Measurements from ENCODE around the gene APPL2.

The APPL2 gene

DNA sequence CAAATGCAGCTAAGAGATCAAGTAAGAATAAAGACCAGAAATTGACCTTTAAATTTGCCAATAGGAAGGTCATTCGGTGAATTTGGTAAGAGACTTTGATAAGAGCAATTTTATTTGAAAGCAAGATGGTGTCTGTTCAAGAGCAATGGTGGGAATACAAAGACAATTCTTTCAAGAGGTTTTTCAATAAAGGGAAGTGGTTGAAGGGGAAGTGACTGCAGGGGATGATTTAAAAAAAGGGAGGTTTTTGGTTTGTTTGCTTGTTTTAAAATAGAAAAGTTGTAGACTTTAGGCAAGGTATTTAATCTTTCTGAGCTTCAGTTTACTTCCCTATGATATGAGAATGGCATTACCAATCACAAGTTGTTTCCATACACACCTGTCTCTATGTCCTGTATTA is 4.3 kb upstream of the APPL2 start:
- no peak for DNase-seq (ENCODE audit: low read depth)
- TF ChIP-seq, protein P1, sequence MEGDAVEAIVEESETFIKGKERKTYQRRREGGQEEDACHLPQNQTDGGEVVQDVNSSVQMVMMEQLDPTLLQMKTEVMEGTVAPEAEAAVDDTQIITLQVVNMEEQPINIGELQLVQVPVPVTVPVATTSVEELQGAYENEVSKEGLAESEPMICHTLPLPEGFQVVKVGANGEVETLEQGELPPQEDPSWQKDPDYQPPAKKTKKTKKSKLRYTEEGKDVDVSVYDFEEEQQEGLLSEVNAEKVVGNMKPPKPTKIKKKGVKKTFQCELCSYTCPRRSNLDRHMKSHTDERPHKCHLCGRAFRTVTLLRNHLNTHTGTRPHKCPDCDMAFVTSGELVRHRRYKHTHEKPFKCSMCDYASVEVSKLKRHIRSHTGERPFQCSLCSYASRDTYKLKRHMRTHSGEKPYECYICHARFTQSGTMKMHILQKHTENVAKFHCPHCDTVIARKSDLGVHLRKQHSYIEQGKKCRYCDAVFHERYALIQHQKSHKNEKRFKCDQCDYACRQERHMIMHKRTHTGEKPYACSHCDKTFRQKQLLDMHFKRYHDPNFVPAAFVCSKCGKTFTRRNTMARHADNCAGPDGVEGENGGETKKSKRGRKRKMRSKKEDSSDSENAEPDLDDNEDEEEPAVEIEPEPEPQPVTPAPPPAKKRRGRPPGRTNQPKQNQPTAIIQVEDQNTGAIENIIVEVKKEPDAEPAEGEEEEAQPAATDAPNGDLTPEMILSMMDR (conservative IDR thresholded peaks at IDR 0.05; ENCODE audit: control insufficient read depth, insufficient read depth, low read depth, low read length), result no peak
- no peak overlapping the region for H3K4me3 ChIP-seq (ENCODE audit: control insufficient read depth, low read depth, low read length)

DNA sequence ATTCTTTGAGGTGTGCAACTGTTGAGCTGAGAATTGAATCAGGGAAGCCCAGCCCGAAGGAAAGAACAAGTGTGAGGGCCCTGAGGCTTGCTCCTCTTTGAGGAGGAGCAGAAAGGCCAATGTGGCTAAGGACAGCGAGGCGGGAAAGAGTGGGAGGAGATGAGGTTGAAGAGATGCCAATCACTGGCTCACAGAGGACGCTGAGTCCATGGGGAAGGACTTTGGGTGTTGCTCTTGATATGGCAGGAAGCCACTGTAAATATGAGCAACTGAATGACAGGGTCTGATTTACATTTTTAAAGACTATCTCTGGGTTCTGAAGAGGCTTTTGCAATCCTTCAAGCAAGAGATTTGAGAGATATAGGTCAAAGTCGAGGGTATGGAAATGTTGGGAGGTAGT is 3.3 kb upstream of the APPL2 start:
- H3K4me3 ChIP-seq (ENCODE audit: control insufficient read depth, low read depth, low read length), result no peak overlapping the region
- TF ChIP-seq, protein P1 (conservative IDR thresholded peaks at IDR 0.05; ENCODE audit: control insufficient read depth, insufficient read depth, low read depth, low read length), result no peak
- DNase-seq (ENCODE audit: low read depth), result peak; percentile 45

DNA sequence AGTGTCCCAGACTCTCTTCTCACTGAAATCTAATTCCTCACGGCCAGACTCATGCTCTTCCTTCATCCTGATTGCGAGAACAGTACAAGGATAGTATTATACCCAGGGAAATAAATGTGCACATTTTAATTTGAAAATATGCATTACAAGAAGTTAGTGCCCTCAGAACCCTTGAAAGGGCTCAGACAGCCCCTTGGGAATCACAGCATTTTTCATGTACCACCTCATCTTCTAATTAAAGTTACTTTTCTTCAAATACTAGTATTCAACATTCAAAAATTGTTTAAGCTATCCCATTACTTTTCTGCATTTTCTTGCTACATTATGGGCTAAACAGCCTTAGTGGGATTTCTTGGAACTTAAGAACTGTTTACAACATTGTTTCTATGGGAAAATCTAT is 1.7 kb upstream of the APPL2 start:
- TF ChIP-seq, protein P1 (conservative IDR thresholded peaks at IDR 0.05; ENCODE audit: control insufficient read depth, insufficient read depth, low read depth, low read length), result no peak
- no peak overlapping the region for H3K4me3 ChIP-seq (ENCODE audit: control insufficient read depth, low read depth, low read length)

DNA sequence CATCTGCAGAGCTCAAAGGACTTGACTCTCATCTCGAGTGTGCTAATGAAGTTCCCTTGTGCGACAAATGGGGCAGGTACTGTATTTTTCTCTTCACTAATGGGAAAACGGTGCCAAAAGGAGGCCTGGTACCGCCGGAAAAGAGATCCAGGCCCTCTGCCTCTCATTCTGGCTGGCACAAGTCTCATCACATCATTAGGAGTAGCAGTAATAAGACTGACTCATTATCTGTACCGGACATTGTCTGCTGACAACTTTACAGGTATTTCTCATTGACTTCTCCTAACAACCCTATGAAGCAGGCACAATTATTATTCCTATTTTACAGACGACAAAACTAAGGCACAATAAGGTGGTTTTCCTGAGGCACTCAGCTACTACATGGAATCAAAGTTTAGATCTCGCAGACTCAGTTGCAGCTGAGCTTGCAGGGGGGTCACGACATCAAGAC is 668 bp downstream of the APPL2 start:
- H3K4me3 ChIP-seq (ENCODE audit: control insufficient read depth, low read depth, low read length), result peak overlapping the region; percentile 74
- DNase-seq (ENCODE audit: low read depth), result peak; percentile 38
- TF ChIP-seq, protein P1 (conservative IDR thresholded peaks at IDR 0.05; ENCODE audit: control insufficient read depth, insufficient read depth, low read depth, low read length), result no peak

More for the DNA sequence above, 1.7 kb upstream of the APPL2 start:
- no peak for DNase-seq (ENCODE audit: low read depth)

DNA sequence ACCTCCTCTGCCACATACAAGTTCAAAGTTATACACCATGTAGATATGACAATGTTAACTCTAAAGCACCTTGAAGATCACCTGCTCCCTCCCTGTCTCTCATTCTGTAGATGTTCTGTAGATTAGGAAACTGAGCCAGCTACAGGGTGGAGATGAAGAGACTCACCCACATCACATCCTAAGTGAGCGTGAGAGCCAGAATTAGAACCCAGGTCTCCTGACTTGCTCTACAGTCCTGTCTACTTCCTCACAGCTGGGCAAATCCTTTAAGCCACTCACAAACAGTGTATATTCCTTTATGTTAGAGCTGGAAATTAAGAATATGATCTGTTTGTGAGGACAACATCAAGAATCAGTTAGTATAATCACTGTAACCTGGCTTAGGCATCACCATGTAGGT is 1.8 kb downstream of the APPL2 start:
- H3K4me3 ChIP-seq (ENCODE audit: control insufficient read depth, low read depth, low read length), result peak overlapping the region; percentile 74
- TF ChIP-seq, protein P1 (conservative IDR thresholded peaks at IDR 0.05; ENCODE audit: control insufficient read depth, insufficient read depth, low read depth, low read length), result no peak
- no peak for DNase-seq (ENCODE audit: low read depth)

DNA sequence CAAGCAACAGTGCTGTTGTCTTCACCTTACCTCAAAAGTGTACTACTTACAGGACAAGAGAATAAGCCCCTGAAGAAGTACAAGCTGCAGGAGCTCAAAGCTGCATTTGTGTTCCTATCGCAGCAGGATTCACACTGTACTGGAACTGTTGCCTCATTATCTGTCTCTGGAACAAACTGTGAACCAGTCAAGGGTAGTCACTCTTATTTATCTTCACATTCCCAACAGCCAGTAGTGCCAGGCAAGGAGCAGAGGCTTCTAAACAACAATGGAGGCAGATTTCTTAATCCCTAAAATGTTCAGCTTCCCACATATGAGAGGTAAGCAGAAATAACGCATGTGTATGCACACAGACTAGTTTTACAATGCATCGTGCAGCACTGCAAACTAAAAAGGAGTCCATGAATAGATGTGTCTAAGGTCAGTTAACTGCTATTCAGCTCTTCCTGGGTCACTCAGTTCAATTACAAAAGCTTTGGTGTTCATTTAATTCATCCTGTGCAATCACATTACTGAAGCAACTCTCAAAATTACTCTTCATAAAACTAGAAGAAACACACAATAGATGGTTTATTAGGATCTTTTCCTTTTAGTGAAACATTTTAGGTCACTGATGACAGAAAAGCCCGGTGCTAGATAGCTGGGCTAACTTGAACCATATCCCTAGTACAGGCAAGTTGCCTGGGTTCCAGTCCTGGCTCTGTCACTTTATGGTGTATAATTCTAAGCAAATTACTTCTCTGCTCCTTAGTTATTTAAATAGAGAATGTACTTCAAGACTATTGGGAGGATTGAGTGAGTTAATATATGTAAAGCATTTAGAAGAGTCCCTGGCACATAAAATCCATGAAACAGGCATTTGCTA is 2.7 kb downstream of the APPL2 start:
- H3K4me3 ChIP-seq (ENCODE audit: control insufficient read depth, low read depth, low read length), result peak overlapping the region; percentile 28
- TF ChIP-seq, protein P1 (conservative IDR thresholded peaks at IDR 0.05; ENCODE audit: control insufficient read depth, insufficient read depth, low read depth, low read length), result no peak
- DNase-seq (ENCODE audit: low read depth), result peak; percentile 46
